MCF 10A (cell line): Measurements from ENCODE around the gene BACH1. TPM values are rescaled to one million over a fixed set of nuclear protein-coding genes. Genes with fewer than 3 reads are reported as not detected.

ENCODE experiments used
- BruUV-seq: library from RNA; stranded (reverse); fragments of 400-500 nt; replicated peaks from 2 replicates; lab custom pipeline; 2021; lab: Mats Ljungman, UMichigan
- CTCF ChIA-PET: fragments of 300-600 bp; sonication (Branson Sonifier 250); formaldehyde crosslinking; extraction: SDS; loops from one replicate; lab custom pipeline; 2021; ENCODE audit warnings: antibody characterized with exemption, inconsistent platforms; lab: Yijun Ruan, JAX
- POLR2A ChIA-PET: fragments of 300-600, 350-650 bp; sonication (Branson Sonifier 250); formaldehyde crosslinking; extraction: SDS; loops from one replicate; lab custom pipeline; 2020; ENCODE audit warnings: antibody characterized with exemption, inconsistent platforms; lab: Yijun Ruan, JAX
- DNase-seq: peaks from one replicate; pipeline ENCODE4 v3.0.0-alpha.2; 2018; ENCODE audit not compliant: unreplicated experiment
- H3K27ac Mint-ChIP-seq: one replicate; pipeline ENCODE4 v1.8.0; 2022; ENCODE audit warnings: mild to moderate bottlenecking, low read depth, mixed read lengths; ENCODE audit not compliant: unreplicated experiment
- H3K27me3 Mint-ChIP-seq: one replicate; pipeline ENCODE4 v1.8.0; 2022; ENCODE audit warnings: mixed read lengths; ENCODE audit not compliant: insufficient read depth, unreplicated experiment
- H3K36me3 Mint-ChIP-seq: one replicate; pipeline ENCODE4 v1.8.0; 2022; ENCODE audit warnings: mild to moderate bottlenecking, moderate library complexity, mixed read lengths; ENCODE audit not compliant: insufficient read depth, unreplicated experiment
- H3K4me1 Mint-ChIP-seq: one replicate; pipeline ENCODE4 v1.8.0; 2022; ENCODE audit warnings: mixed read lengths; ENCODE audit not compliant: insufficient read depth, unreplicated experiment
- H3K4me3 Mint-ChIP-seq: one replicate; pipeline ENCODE4 v1.8.0; 2022; ENCODE audit warnings: mild to moderate bottlenecking, moderate library complexity, mixed read lengths; ENCODE audit not compliant: unreplicated experiment
- H3K9me3 Mint-ChIP-seq: one replicate; pipeline ENCODE4 v1.8.0; 2022; ENCODE audit warnings: mixed read lengths; ENCODE audit not compliant: unreplicated experiment
- intact Hi-C: fragments of 100-400 bp; cut with micrococcal nuclease; formaldehyde crosslinking; loops from 2 replicates; pipeline ENCODE4 v1.14.1; 2022
- total RNA-seq: library from RNA; stranded (reverse); gene quantifications from 2 replicates; pipeline ENCODE4 v1.2.3, GENCODE V29; 2022
- TF ChIP-seq, protein P1 (sequence below): fragments of 200-600 bp; IDR thresholded peaks from one replicate; pipeline ENCODE4 v1.8.0; 2022; ENCODE audit warnings: antibody characterized with exemption, mild to moderate bottlenecking; ENCODE audit not compliant: unreplicated experiment

Gene BACH1
- total RNA-seq, 1 experiment from 2014 or later: 69.3 TPM

DNA sequence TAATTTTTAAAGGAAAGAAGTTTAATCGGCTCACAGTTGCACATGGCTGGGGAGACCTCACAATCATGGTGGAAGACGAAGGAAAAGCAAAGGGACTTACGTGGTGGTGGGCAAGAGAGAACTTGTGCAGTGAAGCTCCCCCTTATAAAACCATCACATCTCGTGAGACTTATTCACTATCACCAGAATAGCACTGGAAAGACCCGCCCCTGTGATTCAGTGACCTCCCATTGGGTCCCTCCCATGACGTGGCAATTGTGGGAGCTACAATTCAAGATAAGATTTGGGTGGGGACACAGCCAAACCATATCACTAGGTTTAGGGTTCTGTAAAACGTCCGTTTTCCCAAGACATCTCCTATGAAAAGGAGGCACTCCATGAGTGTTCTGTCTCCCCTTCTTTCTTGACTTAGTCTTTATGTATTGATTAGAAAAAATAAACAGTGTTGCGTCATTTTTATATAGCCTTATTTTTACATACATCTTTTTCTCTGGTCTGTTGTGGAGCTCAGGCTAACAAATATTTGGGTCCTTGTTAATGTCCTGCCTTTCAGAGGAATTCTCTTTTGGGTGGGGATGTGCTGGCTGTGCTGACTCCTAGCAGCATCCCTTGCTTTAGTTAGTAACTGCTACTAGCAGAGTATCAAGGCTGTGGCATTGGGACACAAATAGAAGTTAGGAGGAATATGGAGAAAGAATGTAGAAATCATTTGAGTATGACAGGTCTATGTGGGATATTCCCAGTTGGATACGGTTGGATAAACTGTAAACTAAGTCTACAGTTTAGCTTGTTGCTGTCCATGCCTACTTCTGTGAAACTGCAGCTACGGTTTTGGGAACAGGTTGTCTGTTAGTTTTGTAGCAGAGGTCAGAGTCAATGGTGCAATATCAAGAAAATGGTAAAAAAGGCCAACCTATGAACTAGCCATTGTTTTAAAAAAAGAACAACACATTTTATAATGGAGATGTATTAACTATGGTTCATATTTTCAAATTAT, 23.5 kb downstream of the BACH1 start:
- no peak overlapping the region for H3K4me3 Mint-ChIP-seq
- H3K4me1 Mint-ChIP-seq: peaks cover 34% of the 10 kb centered on the region
- TF ChIP-seq, protein P1, sequence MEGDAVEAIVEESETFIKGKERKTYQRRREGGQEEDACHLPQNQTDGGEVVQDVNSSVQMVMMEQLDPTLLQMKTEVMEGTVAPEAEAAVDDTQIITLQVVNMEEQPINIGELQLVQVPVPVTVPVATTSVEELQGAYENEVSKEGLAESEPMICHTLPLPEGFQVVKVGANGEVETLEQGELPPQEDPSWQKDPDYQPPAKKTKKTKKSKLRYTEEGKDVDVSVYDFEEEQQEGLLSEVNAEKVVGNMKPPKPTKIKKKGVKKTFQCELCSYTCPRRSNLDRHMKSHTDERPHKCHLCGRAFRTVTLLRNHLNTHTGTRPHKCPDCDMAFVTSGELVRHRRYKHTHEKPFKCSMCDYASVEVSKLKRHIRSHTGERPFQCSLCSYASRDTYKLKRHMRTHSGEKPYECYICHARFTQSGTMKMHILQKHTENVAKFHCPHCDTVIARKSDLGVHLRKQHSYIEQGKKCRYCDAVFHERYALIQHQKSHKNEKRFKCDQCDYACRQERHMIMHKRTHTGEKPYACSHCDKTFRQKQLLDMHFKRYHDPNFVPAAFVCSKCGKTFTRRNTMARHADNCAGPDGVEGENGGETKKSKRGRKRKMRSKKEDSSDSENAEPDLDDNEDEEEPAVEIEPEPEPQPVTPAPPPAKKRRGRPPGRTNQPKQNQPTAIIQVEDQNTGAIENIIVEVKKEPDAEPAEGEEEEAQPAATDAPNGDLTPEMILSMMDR: no peak
- H3K27me3 Mint-ChIP-seq: no peaks in the 10 kb centered on the region
- DNase-seq: no peak
- intact Hi-C loops: no loop called here
- no peak overlapping the region for H3K27ac Mint-ChIP-seq
- no TSS peak for BruUV-seq
- ChIA-PET CTCF (interaction anchor here (0.6 kb wide), 3 partner anchors 17 to 91 kb away, joined by 3 to 4 read pairs (median 4); no protein-coding TSS in a partner anchor), POLR2A (interaction anchor here (1.2 to 2.2 kb wide), 2 partner anchors 8 to 14 kb away, joined by 3 to 9 read pairs; no protein-coding TSS in a partner anchor)
- no peaks in the 10 kb centered on the region for H3K9me3 Mint-ChIP-seq
- H3K36me3 Mint-ChIP-seq: peaks cover 46% of the 10 kb centered on the region

DNA sequence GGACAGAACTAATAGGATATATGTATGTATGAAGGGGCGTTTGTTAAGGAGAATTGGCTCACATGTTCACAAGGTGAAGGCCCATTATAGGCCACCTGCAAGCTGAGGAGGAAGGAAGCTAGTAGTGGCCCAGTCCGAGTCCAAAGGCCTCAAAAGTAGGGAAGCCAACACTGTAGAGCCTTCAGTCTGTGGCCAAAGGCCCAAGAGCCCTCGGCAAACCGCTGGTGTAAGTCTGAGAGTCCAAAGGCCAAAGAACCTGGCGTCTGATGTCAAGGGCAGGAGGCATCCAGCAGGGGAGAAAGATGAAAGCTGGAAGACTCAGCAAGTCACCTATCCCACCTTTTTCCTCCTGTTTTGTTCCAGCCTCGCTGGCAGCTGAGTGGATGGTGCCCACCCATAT, 24.5 kb downstream of the BACH1 start:
- ChIA-PET POLR2A (interaction anchor here (2.2 kb wide), 1 partner anchor 9 kb away, joined by 9 read pairs; no protein-coding TSS in a partner anchor), CTCF (interaction anchor here (0.6 kb wide), 1 partner anchor 26 kb away, joined by 3 read pairs; no protein-coding TSS in a partner anchor)
- no peaks in the 10 kb centered on the region for H3K9me3 Mint-ChIP-seq
- peaks cover 56% of the 10 kb centered on the region for H3K36me3 Mint-ChIP-seq
- DNase-seq: no peak
- H3K27ac Mint-ChIP-seq: no peak overlapping the region
- TF ChIP-seq, protein P1: no peak
- H3K27me3 Mint-ChIP-seq: no peaks in the 10 kb centered on the region
- BruUV-seq: no TSS peak
- H3K4me3 Mint-ChIP-seq: no peak overlapping the region
- peaks cover 27% of the 10 kb centered on the region for H3K4me1 Mint-ChIP-seq
- intact Hi-C loops: no loop called here

DNA sequence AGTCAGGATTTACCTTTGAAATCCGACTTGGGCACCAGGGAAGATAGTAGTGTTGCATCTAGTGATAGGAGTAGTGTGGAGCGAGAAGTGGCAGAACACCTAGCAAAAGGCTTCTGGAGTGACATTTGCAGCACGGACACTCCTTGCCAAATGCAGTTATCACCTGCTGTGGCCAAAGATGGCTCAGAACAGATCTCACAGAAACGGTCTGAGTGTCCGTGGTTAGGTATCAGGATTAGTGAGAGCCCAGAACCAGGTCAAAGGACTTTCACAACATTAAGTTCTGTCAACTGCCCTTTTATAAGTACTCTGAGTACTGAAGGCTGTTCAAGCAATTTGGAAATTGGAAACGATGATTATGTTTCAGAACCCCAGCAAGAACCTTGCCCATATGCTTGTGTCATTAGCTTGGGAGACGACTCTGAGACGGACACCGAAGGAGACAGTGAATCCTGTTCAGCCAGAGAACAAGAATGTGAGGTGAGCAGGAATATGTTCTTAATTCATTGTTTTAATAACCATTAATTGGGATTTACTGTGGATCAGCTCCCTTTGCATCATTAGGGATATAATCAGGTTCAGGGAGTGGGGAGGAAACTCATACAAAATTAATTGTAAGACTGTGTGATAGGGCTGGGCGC, 28.3 kb downstream of the BACH1 start:
- peaks cover 4% of the 10 kb centered on the region for H3K4me1 Mint-ChIP-seq
- TF ChIP-seq, protein P1: no peak
- ChIA-PET POLR2A (interaction anchor here (1.0 kb wide), 1 partner anchor 13 kb away, joined by 5 read pairs; no protein-coding TSS in a partner anchor), CTCF (no interaction called here)
- intact Hi-C loops: no loop called here
- peaks cover 74% of the 10 kb centered on the region for H3K36me3 Mint-ChIP-seq
- no peak overlapping the region for H3K4me3 Mint-ChIP-seq
- no peak for DNase-seq
- no TSS peak for BruUV-seq
- no peak overlapping the region for H3K27ac Mint-ChIP-seq
- no peaks in the 10 kb centered on the region for H3K27me3 Mint-ChIP-seq
- H3K9me3 Mint-ChIP-seq: no peaks in the 10 kb centered on the region
